Measurements from ENCODE around the gene MAT2B. TPM values are rescaled to one million over a fixed set of nuclear protein-coding genes. Genes with fewer than 3 reads are reported as not detected.

MAT2B gene
- polyA plus RNA-seq, 2 donors, result 26.9 to 35.0 TPM

DNA sequence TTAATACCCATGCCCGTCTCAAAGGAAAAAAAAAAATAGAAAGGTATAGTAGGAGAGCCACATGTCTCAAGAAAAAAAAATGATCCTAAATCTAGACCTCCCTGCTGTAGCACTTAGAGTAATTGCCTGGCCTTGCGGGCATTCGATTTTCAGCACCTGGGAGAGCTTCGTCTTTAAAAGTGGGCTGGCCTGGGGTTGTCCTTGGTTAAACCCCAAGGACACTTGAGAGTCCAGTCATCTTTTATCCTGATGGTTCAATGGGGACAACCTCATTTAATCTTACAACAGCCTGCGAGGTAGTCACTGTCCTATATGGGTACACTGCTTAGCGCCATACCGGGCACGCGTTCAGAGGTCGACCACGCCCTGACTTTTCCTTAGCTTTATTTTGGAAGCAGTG lies 60.1 kb downstream of the MAT2B start:
- Histone ChIP-seq H3K36me3 (ENCODE audit: control insufficient read depth in 2 of 2, insufficient read depth in 2 of 2, low read length in 1 of 2) (no peaks in the 10 kb centered on the region), H3K4me1 (ENCODE audit: control insufficient read depth in 2 of 2, insufficient read depth in 2 of 2, low read length in 1 of 2) (peaks cover 0 to 4% of the 10 kb centered on the region in 2 donors), H3K27ac (ENCODE audit: low read depth in 2 of 2, low read length in 1 of 2) (no peak overlapping the region), H3K4me3 (ENCODE audit: low read depth in 1 of 2, low read length in 2 of 2) (peak overlapping the region in 1 of 2 donors; percentile 38), H3K9me3 (ENCODE audit: control insufficient read depth in 2 of 2, insufficient read depth in 1 of 2, low read depth in 1 of 2, low read length in 1 of 2) (no peaks in the 10 kb centered on the region), H3K27me3 (ENCODE audit: control insufficient read depth in 1 of 2, insufficient read depth in 2 of 2, low read length in 2 of 2) (peaks cover 0 to 2% of the 10 kb centered on the region in 2 donors)
- WGBS, 2 donors, result 4 to 8% methylated on average over 11 of the region's 11 CpGs

DNA sequence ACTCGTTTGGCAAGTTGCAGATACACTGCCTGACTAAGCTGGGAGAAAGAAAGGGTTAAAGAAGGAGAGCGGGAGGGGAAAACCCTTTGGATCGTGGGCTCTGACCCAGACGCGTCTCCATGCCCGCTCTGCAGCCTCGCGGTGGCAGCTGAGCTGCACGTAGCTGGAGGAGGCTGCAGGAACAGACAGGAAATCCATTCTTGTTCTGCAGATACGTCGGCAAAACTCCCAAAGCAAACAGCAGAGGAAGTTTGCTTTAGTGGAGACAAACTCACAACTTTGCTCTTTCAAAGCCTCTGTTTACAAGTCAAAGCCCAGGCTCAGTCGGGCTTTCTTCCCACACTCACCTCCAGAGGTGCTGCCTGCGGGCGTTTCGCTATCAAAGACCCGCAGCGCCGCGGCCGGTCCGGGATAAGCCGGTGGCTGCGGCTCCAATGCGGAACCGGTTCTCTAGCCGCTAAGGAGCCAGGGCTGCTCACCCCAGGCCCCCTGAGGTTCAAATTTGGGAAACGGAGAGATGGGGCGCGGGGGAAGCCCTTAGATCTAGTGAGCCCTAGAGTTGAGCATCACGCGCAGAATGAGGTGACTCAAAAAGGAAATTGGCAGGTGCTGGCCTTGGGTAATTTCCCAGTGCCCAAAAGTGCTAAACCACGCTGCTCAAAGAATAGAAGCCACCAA lies 60.7 kb downstream of the MAT2B start:
- WGBS, 2 donors, result 4 to 5% methylated on average over 32 of the region's 32 CpGs
- Histone ChIP-seq H3K4me3 (ENCODE audit: low read depth in 1 of 2, low read length in 2 of 2) (peak overlapping the region; percentile 9 to 38), H3K9me3 (ENCODE audit: control insufficient read depth in 2 of 2, insufficient read depth in 1 of 2, low read depth in 1 of 2, low read length in 1 of 2) (no peaks in the 10 kb centered on the region)

DNA sequence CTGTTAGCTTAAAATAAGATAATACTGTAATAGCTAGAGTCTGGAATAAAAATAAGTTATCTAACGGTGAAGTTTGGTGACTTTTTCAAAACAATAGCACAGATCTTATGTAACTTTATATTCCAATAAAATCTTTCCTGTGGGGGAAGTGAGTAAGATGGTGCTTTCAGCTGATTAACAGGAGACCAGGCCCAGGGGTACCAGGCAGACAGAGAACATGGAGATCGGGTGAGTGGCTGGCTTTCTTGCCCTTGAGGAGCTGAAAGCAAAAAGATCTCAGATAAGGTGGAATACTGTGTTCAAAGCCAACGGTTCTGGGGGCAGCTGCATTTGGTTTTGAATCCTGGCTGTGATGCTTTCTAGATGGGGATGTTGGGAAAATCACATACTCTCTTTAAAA lies 61.3 kb downstream of the MAT2B start:
- H3K27me3 ChIP-seq (ENCODE audit: control insufficient read depth in 1 of 2, insufficient read depth in 2 of 2, low read length in 2 of 2), result peaks cover 0 to 2% of the 10 kb centered on the region in 2 donors
- peaks cover 0 to 4% of the 10 kb centered on the region in 2 donors for H3K4me1 ChIP-seq (ENCODE audit: control insufficient read depth in 2 of 2, insufficient read depth in 2 of 2, low read length in 1 of 2)
- no peak overlapping the region for H3K27ac ChIP-seq (ENCODE audit: low read depth in 2 of 2, low read length in 1 of 2)
- no peaks in the 10 kb centered on the region for H3K36me3 ChIP-seq (ENCODE audit: control insufficient read depth in 2 of 2, insufficient read depth in 2 of 2, low read length in 1 of 2)
- no peak overlapping the region for H3K4me3 ChIP-seq (ENCODE audit: low read depth in 1 of 2, low read length in 2 of 2)
- no peaks in the 10 kb centered on the region for H3K9me3 ChIP-seq (ENCODE audit: control insufficient read depth in 2 of 2, insufficient read depth in 1 of 2, low read depth in 1 of 2, low read length in 1 of 2)
- WGBS, 2 donors, result 24 to 45% methylated on average over 3 of the region's 3 CpGs

More for the DNA sequence above, 60.7 kb downstream of the MAT2B start:
- peaks cover 0 to 2% of the 10 kb centered on the region in 2 donors for H3K27me3 ChIP-seq (ENCODE audit: control insufficient read depth in 1 of 2, insufficient read depth in 2 of 2, low read length in 2 of 2)
- H3K4me1 ChIP-seq (ENCODE audit: control insufficient read depth in 2 of 2, insufficient read depth in 2 of 2, low read length in 1 of 2), result peaks cover 0 to 4% of the 10 kb centered on the region in 2 donors
- no peak overlapping the region for H3K27ac ChIP-seq (ENCODE audit: low read depth in 2 of 2, low read length in 1 of 2)
- H3K36me3 ChIP-seq (ENCODE audit: control insufficient read depth in 2 of 2, insufficient read depth in 2 of 2, low read length in 1 of 2), result no peaks in the 10 kb centered on the region

DNA sequence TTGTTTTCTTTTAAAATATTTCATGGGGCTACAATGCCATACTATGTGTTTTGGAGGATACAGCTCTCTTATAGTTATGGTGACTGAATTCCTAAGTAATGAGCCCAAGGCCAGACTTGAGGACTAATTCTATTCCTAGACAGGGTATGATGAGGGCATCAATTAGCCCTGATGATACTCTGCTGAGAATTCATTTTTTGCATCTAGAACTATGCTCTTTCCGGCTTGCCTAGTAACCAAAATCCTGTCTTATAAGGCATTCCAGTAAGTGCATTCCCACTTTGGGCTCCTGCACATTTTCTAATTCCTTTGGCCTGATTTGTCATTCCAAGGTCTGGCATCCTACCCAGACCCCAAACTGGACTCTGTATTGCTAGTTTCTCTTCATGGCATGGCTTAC lies 62.4 kb downstream of the MAT2B start:
- Histone ChIP-seq H3K27me3 (ENCODE audit: control insufficient read depth in 1 of 2, insufficient read depth in 2 of 2, low read length in 2 of 2) (peaks cover 0 to 2% of the 10 kb centered on the region in 2 donors), H3K27ac (ENCODE audit: low read depth in 2 of 2, low read length in 1 of 2) (no peak overlapping the region), H3K4me1 (ENCODE audit: control insufficient read depth in 2 of 2, insufficient read depth in 2 of 2, low read length in 1 of 2) (peaks cover 0 to 4% of the 10 kb centered on the region in 2 donors), H3K4me3 (ENCODE audit: low read depth in 1 of 2, low read length in 2 of 2) (no peak overlapping the region), H3K36me3 (ENCODE audit: control insufficient read depth in 2 of 2, insufficient read depth in 2 of 2, low read length in 1 of 2) (no peaks in the 10 kb centered on the region), H3K9me3 (ENCODE audit: control insufficient read depth in 2 of 2, insufficient read depth in 1 of 2, low read depth in 1 of 2, low read length in 1 of 2) (no peaks in the 10 kb centered on the region)
- WGBS, 2 donors, result 79% methylated on average over 1 of the region's 1 CpG

Other genes with a start within 250 kb of the MAT2B start
- gene CCNG1, start 68.0 kb upstream of the MAT2B start, polyA plus RNA-seq, result 10 to 100 TPM; 38.1 to 48.3 TPM
- gene NUDCD2, start 45.5 kb upstream of the MAT2B start, polyA plus RNA-seq, result 1 to 10 TPM; 4.8 to 5.4 TPM
- 1 to 10 TPM; 2.1 to 4.1 TPM for gene HMMR, start 45.0 kb upstream of the MAT2B start, polyA plus RNA-seq